DND-41 (cell line): Measurements from ENCODE around the gene ABHD17B.

Source experiments
- EZH2 ChIP-seq: IDR thresholded peaks from 3 replicates; pipeline ENCODE4 v1.6.1; 2012; ENCODE audit warnings: borderline replicate concordance, low read depth, mild to moderate bottlenecking, moderate library complexity, low read length, inconsistent platforms; ENCODE audit not compliant: severe bottlenecking
- TF ChIP-seq, protein P1 (sequence below): IDR thresholded peaks from 2 replicates; pipeline ENCODE4 v1.5.1; 2012; ENCODE audit warnings: borderline replicate concordance, low read length, moderate library complexity, mild to moderate bottlenecking; ENCODE audit not compliant: poor library complexity, severe bottlenecking; ENCODE audit errors: extremely low read depth

- TF ChIP-seq, protein P1, sequence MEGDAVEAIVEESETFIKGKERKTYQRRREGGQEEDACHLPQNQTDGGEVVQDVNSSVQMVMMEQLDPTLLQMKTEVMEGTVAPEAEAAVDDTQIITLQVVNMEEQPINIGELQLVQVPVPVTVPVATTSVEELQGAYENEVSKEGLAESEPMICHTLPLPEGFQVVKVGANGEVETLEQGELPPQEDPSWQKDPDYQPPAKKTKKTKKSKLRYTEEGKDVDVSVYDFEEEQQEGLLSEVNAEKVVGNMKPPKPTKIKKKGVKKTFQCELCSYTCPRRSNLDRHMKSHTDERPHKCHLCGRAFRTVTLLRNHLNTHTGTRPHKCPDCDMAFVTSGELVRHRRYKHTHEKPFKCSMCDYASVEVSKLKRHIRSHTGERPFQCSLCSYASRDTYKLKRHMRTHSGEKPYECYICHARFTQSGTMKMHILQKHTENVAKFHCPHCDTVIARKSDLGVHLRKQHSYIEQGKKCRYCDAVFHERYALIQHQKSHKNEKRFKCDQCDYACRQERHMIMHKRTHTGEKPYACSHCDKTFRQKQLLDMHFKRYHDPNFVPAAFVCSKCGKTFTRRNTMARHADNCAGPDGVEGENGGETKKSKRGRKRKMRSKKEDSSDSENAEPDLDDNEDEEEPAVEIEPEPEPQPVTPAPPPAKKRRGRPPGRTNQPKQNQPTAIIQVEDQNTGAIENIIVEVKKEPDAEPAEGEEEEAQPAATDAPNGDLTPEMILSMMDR = no peak
- no peak for TF ChIP-seq EZH2
These were observed 75.4 kb downstream of the ABHD17B start for GRCh38 chr9:71835596-71835995.
